ENCODE measurements around the gene TPRX1. TPM values are rescaled to one million over a fixed set of nuclear protein-coding genes. Genes with fewer than 3 reads are reported as not detected.

The TPRX1 gene
- total and polyA plus RNA-seq, 2 of the 4 experiments (the other 2 are of a cell fraction), result not detected

- Histone ChIP-seq H3K9me3 (ENCODE audit: control insufficient read depth, insufficient read depth, low read length) (no peaks in the 10 kb centered on the region), H4K91ac (ENCODE audit: insufficient read depth, low read depth, low read length) (no peak overlapping the region), H3K18ac (ENCODE audit: low read depth, low read length) (no peak overlapping the region), H2AFZ (replicated peaks; ENCODE audit: low read length, poor library complexity) (no peak overlapping the region), H2BK120ac (ENCODE audit: low read depth, low read length) (no peak overlapping the region), H3K56ac (ENCODE audit: extremely low read depth, insufficient read depth, low read length) (no peak overlapping the region), H3K27ac (ENCODE audit: insufficient read depth, low read length) (no peak overlapping the region), H3K9ac (ENCODE audit: low read depth, low read length) (no peak overlapping the region), H3K27me3 (ENCODE audit: control insufficient read depth, insufficient read depth, low read length) (no peaks in the 10 kb centered on the region), H4K20me1 (ENCODE audit: insufficient read depth, low read length) (peaks cover 26% of the 10 kb centered on the region), H3K4ac (ENCODE audit: low read depth, low read length) (no peak overlapping the region), H4K8ac (ENCODE audit: low read depth in 2 of 2, low read length in 2 of 2) (no peak overlapping the region), H2BK5ac (ENCODE audit: low read depth, low read length, poor library complexity, severe bottlenecking) (no peak overlapping the region), H2BK20ac (ENCODE audit: low read depth, low read length) (no peak overlapping the region), H3K23ac (ENCODE audit: low read depth, low read length) (no peak overlapping the region), H3K4me2 (ENCODE audit: low read depth, low read length) (no peak overlapping the region), H4K5ac (ENCODE audit: low read depth, low read length) (no peak overlapping the region), H3K79me1 (ENCODE audit: low read depth in 1 of 2, low read length in 2 of 2) (peaks cover 26 to 29% of the 10 kb centered on the region in 2 experiments), H2AK9ac (replicated peaks; ENCODE audit: low read depth, low read length, poor library complexity) (no peak overlapping the region), H2BK15ac (ENCODE audit: low read depth, low read length) (no peak overlapping the region), H3K9me1 (ENCODE audit: insufficient read depth, low read length) (no peaks in the 10 kb centered on the region), H3K36me3 (ENCODE audit: control insufficient read depth, insufficient read depth, low read length) (peaks cover 78% of the 10 kb centered on the region), H3K4me3 (ENCODE audit: insufficient read depth, low read depth, low read length) (no peak overlapping the region), H3K4me1 (ENCODE audit: control insufficient read depth, insufficient read depth, low read length) (no peaks in the 10 kb centered on the region), H3K14ac (replicated peaks; ENCODE audit: low read depth, low read length) (no peak overlapping the region), H2AK5ac (ENCODE audit: low read depth, low read length) (no peak overlapping the region)
- TF ChIP-seq, protein P1, sequence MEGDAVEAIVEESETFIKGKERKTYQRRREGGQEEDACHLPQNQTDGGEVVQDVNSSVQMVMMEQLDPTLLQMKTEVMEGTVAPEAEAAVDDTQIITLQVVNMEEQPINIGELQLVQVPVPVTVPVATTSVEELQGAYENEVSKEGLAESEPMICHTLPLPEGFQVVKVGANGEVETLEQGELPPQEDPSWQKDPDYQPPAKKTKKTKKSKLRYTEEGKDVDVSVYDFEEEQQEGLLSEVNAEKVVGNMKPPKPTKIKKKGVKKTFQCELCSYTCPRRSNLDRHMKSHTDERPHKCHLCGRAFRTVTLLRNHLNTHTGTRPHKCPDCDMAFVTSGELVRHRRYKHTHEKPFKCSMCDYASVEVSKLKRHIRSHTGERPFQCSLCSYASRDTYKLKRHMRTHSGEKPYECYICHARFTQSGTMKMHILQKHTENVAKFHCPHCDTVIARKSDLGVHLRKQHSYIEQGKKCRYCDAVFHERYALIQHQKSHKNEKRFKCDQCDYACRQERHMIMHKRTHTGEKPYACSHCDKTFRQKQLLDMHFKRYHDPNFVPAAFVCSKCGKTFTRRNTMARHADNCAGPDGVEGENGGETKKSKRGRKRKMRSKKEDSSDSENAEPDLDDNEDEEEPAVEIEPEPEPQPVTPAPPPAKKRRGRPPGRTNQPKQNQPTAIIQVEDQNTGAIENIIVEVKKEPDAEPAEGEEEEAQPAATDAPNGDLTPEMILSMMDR (conservative IDR thresholded peaks at IDR 0.05; ENCODE audit: low read depth, low read length), result no peak
- TF ChIP-seq CHD1 (IDR thresholded peaks at IDR 0.05; ENCODE audit: low read depth, low read length), result no peak
- TF ChIP-seq NFE2L2 (IDR thresholded peaks at IDR 0.05; ENCODE audit: low read depth, low read length), result no peak
- TF ChIP-seq POLR2A (IDR thresholded peaks at IDR 0.05; ENCODE audit: low read depth, low read length), result no peak
- TF ChIP-seq, protein P2, sequence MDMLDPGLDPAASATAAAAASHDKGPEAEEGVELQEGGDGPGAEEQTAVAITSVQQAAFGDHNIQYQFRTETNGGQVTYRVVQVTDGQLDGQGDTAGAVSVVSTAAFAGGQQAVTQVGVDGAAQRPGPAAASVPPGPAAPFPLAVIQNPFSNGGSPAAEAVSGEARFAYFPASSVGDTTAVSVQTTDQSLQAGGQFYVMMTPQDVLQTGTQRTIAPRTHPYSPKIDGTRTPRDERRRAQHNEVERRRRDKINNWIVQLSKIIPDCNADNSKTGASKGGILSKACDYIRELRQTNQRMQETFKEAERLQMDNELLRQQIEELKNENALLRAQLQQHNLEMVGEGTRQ (IDR thresholded peaks at IDR 0.05; ENCODE audit: low read depth, low read length), result no peak
- no peak for TF ChIP-seq RAD21 (IDR thresholded peaks at IDR 0.05; ENCODE audit: low read length)
- TF ChIP-seq MAZ (IDR thresholded peaks at IDR 0.05; ENCODE audit: borderline replicate concordance, low read depth, low read length), result no peak
- no peak for TF ChIP-seq FOS (IDR thresholded peaks at IDR 0.05; ENCODE audit: low read depth, low read length)
- TF ChIP-seq RCOR1 (IDR thresholded peaks at IDR 0.05; ENCODE audit: insufficient replicate concordance, low read length), result no peak
- no peak for TF ChIP-seq SMC3 (IDR thresholded peaks at IDR 0.05; ENCODE audit: low read depth, low read length)
- TF ChIP-seq CEBPB (IDR thresholded peaks at IDR 0.05; ENCODE audit: low read depth, low read length), result no peak
- TF ChIP-seq MXI1 (IDR thresholded peaks at IDR 0.05; ENCODE audit: borderline replicate concordance, low read depth, low read length), result no peak
- no peak for TF ChIP-seq RFX5 (IDR thresholded peaks at IDR 0.05; ENCODE audit: low read depth, low read length)
- TF ChIP-seq MAFK (IDR thresholded peaks at IDR 0.05; ENCODE audit: low read depth, low read length), result no peak
- TF ChIP-seq BHLHE40 (IDR thresholded peaks at IDR 0.05; ENCODE audit: low read depth, low read length), result no peak
- TF ChIP-seq, protein P3, sequence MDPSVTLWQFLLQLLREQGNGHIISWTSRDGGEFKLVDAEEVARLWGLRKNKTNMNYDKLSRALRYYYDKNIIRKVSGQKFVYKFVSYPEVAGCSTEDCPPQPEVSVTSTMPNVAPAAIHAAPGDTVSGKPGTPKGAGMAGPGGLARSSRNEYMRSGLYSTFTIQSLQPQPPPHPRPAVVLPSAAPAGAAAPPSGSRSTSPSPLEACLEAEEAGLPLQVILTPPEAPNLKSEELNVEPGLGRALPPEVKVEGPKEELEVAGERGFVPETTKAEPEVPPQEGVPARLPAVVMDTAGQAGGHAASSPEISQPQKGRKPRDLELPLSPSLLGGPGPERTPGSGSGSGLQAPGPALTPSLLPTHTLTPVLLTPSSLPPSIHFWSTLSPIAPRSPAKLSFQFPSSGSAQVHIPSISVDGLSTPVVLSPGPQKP (IDR thresholded peaks at IDR 0.05; ENCODE audit: borderline replicate concordance, low read depth, low read length), result no peak
- ChIA-PET POLR2A (ENCODE audit: unreplicated experiment) (no interaction called here), CTCF (interaction anchor here (1.1 kb wide), 1 partner anchor 13 kb away, joined by 3 read pairs; no protein-coding TSS in a partner anchor)
- DNase-seq (no peak), ATAC-seq (ENCODE audit: low read depth) (no peak)
- WGBS, 2 experiments (ENCODE audit: extremely low coverage in 2 of 2, insufficient read length in 1 of 2), result 88% methylated on average over 20 of the region's 27 CpGs; no CpG with 5 or more reads in 1 of the 2 experiments
- intact Hi-C loops (cut with micrococcal nuclease) (no loop called here), dilution Hi-C loops (cut with HindIII; ENCODE audit: low sequenced_read_pairs, unreplicated experiment) (no loop called here), in situ Hi-C loops (cut with MboI; ENCODE audit: low sequenced_read_pairs) (no loop called here)
- no TSS peak for BruUV-seq (replicated peaks)
Observed at GRCh38 chr19:47752440-47753211, 51.7 kb downstream of the TPRX1 start.

Data from IMR-90 (cell line).